NCI-H2196 (cell line): Measurements from ENCODE around the gene TMTC1.

Source experiments
- DNase-seq: peaks from one replicate; lab custom pipeline; 2025; ENCODE audit not compliant: unreplicated experiment; lab: John Stamatoyannopoulos, UW

Gene TMTC1

DNA sequence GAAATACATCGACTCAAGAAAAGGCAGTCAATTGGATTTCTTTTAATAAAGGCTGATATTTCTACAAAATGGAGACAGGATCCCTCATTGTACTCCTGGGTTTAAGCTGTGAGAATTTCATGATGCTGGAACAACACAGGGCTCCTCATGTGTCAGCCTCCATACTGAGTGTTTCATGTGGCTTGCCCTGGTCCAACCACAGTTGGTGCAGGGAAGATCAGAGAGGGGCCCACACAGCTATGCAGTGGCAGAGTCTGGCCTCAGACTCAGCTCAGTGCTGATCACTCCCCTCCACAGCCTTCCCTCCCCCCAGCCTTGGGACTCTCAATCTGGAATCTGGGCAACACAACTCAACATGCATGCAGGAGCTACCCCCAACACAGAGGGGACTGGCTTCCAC lies 163.7 kb downstream of the TMTC1 start:
- no peak for DNase-seq

DNA sequence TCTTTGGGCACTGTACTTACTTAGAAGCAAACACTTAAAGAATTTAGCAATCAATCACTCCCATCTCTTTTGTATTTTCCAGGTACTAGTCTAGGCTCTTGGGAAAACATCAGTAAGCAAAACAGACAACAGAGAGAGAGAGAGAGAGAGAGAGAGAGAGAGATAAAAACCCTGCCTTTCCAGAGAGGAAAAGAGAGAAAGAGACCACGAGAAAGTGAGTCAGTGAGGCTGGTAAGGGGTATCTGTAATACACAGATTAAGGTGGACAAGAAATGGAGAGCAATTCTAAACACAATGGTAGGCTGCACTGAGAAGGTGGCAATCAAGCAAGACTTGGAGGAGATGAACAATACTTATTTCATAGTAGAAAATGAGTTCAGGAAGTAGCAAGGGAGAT lies 166.3 kb downstream of the TMTC1 start:
- DNase-seq = no peak

DNA sequence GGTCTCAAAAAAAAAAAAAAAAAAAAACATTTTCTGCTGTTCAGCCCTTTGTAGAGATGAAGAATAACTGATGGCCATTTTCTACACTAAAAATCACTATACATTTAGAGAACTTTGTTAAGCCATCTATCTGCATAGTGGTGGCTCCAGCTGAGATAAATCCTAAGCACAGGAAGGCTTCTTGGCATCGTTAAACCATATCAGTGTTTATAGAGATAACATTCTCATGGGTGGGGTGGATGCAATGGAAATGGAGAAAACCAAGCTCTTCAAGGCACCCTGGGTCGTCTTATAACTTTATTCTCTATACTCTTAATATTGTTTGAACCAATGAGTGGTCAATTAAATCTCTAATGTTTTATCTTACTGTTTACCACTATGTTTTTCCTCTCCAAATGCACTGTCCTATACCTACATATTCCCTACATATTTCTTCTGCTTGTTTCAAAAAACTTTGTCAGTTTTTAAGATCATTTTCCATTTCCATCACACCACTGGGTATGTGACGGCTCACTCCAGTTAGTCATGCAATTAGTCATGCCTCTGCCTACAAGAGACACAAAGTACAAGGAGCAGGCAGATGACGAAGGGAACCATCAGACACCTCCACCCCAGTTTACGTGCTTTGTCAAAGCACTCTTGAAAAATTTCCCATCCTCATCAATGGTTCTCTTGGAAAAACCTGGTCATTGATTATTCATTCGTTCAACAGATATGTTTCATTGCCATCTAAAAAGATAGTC lies 166.9 kb downstream of the TMTC1 start:
- no peak for DNase-seq

DNA sequence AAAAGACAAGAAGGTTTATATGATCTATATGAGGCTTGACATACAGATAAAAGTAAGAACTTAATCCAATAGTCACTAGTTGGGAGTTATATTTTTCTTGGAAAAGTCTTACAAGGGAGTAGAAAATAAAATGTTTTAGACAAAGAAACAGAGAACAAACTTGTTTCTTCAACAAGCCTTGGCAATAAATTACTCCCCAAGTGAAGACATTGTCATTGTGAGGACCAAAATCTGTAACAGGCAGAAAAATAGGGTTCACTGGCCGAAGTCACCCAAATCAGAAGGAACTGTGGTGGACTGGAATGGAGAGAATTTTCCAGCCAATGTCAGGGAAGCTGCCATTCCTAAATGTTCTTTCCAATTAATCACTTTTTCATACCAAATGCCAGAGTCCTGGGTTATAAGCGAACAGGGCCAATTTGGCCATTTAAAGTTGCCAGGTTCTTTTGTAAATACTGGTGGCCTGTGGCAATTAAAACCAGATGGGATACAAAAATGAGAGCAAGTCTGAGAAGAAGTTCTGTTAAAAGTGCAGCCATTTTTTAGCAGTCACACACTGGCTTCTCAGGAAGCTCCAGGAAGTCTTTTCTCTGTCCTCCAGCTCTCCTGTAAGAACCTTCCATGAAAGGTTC lies 168.9 kb downstream of the TMTC1 start:
- DNase-seq = no peak

DNA sequence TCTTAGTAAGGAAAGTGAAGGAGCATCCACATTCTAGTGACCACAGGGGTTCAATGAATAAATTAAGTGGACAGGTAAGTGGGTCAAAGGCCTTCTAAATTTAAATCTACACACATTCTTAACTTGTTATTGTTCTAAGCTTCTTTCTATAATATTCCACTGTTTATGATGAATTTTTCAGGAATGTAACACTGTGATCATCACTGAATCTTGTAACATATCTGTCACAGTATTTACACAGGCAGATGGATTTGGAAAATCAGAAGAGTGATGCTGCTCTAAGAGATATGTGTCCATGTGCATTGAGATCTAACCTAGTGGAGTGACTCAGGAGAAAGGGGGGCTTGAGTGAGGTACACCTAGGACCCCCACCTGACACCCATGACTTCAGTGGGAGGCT lies 170.8 kb downstream of the TMTC1 start:
- no peak for DNase-seq

DNA sequence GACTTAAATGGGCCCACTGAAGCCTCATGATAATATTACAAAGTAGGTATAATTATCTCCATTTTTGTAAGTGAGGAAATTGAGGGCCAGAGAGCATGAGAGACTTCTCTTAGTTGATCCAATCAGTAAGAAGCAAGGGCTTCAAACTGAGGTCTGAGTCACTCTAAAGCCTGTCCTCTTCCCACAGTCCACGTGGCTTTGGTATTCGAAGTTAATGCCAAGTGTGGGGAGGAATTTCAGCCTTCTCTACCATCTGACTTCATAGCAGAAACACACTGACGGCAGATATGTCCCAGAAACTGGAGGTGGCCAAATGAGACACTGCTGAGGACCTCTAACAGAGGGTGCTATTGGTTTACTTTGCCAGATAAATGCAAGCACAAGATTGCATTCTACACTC lies 171.8 kb downstream of the TMTC1 start:
- no peak for DNase-seq

DNA sequence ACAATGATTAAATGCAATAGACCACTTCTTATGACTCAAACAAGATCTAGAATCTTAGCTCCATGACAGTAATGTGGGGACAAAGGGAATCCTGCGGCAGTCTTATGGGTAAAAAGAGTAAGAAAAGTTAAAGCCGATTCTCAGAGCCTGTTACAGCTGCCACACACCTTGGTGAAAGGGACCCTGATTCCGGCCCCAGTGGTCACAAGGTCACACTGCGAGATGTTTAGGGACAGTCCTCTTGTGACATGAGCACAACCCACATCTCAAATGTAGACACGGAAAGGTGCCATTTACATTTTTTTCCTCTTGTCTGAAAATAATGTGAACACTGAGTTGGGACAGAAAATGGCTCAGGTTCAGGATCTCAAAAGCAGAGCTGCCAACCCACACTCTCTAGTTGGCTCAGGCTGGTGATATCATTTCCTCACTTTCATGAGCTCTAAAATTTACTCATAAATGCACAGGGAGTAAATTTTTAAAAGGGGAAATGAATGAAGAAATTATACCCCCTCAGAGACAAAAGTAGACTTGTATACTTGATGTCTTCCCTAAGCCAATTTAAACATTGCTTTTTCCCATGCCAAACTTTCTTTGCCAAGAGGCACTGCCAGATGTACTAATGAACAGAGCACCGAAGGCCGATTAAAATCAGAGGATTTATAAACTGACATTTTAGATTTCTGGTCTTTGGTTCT lies 173.1 kb downstream of the TMTC1 start:
- no peak for DNase-seq

DNA sequence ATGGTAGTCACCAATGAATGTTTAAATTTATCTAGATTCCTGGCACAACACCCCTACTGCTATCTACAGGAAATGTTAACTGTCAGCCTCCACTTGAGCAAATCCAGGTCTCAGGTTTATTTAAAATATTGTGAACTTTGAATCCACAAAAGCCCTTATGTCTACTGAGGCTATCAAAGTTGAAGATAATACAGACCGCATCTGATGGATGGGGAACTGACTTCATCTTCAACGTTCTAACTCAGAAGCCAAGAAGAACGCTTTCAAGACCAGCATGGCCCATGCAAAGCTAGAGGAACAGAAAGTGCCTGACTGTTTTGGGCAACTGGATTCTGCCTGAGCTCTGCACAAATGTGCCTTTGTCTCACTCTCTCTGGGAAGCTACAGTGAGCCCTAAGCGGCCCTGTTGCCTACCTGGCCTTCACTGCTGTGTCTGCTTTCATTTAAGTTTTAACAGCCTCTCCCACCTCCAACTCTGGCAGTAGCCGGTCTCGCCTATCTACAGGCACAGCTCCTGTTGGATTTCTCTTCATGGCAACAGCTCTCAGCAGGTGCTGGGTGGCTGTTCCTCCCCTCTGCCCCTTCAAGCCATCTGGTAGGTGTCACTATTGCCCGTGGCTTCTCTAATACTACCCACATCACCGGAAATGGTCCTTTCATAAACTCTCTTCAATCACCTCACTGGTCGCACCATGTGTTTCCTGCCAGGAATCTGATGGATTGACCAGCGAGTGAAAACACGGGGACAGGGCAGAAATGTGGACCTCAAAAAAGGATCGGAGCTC lies 174.1 kb downstream of the TMTC1 start:
- DNase-seq = no peak

DNA sequence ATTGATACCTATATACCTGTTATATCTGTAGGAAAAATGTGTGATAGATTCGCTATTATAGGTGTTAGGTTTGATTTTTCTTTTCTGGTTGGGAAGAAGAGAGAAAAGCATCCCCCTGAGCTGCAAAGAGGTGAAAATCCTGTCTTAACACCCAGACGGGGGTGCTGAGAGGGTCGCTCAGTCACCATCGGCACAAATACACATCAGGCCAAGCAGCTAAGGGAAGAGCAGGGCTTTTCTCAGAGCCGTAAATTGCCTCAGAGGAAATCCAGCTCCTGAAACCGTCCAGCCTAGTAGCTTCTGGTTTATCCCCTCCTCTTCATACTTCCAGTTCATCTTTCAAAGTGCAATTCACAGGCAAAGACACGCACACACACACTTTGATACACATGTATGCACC lies 175.2 kb downstream of the TMTC1 start:
- no peak for DNase-seq

DNA sequence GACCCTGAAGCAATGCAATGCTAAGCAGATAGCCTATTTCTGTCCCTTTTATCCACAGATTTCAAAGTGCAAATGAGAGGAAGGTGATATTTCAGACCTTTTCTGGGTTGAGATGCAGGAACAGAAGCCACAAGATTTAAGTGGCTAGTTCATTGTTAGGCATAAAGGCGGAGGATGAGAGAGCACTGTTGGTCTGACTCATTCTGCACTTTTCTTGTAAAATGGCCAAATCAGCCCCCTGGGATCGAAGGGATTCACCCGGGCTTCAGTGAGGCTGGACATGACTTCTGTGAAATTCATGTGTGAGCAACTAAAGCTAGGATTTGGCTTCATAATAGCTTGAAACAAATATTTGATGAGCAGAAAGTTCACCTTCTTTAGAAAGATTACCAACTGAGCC lies 184.4 kb downstream of the TMTC1 start:
- no peak for DNase-seq

DNA sequence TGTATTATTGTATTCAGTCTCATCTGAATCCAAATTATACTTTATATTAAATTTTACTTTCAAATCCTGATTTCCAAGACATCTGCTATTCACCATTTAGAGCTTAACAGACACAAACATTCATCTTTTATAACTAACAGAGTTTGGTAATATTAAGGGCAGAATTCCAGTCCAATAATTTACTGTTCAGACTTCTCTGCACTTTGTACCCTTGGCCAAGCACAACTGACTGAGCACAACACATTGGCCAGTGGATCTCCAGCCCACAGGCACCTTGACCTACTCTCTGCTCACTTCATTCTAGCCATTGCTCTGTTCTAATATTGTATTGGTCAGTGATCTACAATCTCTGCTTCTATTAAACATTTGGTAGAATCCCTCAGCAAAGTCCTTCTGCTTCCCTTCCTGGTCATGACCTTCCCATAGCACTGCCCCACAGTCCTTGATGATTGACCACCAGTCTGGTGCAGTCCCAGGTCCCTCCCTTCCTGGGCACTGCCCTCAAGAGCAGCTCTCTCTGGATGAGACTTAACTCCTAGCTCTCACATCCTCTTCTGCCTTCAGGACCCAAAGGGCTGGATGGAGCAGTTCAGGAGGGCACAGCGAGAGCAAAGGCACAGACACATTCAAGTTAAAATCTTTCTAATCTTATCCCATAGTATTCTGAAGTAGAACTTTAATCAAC lies 188.5 kb downstream of the TMTC1 start:
- no peak for DNase-seq

DNA sequence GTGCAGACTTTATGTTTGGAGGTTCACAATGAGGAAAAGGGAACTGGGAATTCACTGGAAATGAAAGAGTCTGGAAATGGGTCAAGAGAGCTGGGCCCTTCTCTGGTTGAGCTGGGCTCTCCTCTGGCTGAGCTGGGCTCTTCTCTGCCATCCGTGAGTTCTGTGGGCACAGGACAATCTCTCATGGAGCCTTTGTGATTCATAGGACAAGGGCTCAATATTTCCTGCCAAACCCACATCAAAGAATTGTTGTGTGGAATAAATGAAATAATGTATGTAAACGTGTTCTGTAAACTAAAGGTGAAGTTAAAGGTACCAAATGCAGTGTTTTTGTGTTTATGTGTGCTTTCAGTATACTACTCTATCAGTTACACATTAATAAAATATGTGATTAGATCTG lies 190.7 kb downstream of the TMTC1 start:
- no peak for DNase-seq

DNA sequence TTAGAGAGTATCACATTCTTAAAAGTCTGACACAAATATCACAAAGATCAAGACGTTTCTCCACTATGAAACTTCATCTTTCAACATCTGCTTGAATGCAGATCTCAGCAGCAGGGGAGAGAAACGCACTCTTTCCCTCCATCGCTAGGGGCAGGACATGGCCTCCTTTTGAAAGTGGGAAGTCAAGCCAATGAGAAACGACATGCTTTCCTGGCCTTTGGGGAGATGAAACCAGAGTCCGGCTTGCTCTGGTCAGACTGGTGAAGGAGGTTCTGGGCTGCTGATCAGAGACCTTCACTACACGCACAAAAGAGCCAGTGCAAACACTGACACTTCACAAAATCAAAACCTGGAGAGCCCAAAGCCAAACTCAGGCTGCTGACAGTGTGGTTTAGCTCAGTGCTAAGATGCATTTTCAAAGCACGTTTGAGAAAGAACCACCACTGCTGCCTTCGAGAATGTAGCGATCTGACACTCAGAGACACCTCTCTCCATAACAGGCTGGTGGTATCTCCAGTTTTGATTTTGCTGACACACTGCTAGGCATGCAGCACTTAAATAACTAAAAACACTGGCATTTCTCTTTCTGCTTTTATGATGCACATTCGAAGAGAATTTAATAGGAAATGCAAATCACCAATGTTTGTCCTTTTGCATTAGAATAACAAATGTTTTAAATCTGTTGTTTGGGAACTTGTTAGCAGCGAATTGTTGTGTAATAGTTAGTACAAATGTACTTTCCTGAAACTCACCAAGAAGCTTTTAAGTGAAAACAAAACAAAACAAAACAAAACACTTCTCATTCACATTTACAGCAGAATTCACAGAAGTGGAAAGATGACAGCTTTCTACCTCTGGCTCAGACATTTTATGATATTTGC lies 192.4 kb downstream of the TMTC1 start:
- DNase-seq = no peak

DNA sequence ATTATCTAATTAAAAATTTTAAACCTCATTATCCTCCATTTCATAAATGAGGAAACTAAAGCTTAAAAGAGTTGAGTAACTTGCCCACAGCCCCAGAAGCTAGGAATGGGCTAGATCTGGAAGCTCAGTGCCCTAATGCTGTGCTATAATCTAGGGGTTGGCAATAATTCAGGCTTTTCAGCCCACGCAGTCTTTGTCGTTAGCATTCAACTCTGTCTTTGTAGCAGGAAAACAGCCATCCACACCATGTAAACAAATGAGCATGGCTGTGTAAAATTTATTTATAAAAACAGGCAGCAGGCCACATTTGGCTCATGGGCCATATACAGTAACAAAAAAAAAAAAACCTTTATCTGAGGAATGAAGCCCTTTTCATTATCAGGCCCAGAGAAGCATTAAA lies 193.9 kb downstream of the TMTC1 start:
- DNase-seq = no peak

DNA sequence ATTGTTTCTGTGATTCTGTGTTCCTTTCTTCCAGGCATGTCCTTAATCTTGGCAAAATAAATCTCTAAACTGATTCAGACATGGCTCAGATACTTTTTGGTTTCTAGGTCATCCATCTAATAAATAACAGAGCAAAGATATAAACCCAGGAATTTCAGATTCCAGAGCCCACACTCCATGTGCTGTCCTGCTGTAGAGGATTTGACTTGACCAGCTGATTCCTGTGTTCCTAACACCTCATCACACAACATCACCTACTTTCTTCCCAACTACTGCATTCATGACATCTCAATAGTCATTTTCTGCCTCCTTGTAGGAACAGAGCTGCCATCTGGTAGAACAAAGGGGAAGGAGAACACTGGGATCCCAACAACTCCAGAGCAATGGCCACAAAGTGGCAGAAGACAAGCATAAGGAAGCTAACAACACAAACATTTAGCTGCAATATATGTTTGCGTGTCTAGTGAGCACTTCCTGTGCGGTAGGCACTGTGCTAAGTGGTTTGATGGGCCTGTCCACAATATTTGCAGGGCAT lies 194.4 kb downstream of the TMTC1 start:
- DNase-seq = no peak

DNA sequence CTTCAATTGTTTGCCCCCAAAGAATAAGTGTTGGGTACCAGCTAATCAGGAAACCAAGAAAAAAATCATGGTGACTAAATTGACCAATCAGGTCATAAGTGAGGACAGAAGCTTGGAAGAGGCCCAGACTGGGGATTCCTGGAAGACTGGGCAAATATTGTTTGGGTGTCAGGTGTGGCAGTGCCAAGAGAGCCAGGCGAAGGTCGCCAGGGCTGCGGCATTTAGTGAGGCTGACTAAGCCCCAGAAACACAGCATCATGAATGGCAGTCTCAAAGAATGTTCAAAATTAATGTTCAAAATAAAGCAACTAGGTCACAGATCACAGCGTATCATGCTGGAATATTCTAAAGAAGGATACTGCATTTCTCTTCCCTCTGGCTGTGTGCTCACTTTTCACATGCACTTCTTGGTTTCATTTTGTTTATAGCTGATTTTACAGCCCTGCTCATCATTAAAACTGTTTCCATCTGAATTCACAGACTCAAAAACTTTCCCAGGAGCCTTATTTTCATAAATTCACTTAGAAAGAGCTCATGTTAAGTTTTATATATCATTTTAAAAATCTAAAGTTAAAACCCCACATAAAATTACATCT lies 201.0 kb downstream of the TMTC1 start:
- DNase-seq = no peak

DNA sequence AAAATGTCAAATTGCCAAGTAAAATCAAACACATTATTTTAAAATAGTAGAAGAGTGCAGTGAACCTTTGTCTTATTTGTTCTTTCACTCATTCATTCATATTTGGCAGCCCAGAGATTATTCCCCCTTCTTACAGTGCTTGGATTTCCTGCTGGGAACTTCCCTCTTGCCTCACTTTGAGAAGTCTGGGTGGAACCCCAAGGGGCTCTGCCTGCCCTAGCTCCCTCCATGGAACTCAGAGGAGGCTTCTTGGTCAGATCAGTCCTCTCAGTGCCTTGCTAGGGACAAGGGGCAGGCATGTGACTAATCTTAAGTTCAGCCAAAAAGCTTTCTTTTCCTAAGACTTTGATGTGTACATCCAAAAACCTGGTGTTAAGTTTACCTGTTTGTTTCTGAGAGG lies 201.6 kb downstream of the TMTC1 start:
- no peak for DNase-seq

DNA sequence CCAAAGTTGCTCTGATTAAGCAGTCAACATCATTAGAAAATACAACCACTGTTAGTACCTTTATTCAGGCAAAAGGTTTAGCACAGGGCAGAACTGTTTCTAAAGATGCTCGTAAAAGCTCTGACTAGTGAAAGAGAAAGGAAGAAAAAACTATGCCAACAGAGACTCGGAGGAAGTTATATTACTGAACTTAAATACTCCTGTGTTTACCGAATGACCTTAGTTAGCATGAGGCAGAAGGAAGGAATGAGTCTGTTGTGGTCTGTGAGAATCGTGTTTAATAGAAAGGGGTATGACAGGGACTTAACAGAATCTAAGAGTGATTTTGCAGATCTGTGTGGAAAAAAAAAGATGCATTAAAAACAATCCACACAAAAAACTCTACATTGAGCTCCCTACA lies 202.1 kb downstream of the TMTC1 start:
- no peak for DNase-seq

DNA sequence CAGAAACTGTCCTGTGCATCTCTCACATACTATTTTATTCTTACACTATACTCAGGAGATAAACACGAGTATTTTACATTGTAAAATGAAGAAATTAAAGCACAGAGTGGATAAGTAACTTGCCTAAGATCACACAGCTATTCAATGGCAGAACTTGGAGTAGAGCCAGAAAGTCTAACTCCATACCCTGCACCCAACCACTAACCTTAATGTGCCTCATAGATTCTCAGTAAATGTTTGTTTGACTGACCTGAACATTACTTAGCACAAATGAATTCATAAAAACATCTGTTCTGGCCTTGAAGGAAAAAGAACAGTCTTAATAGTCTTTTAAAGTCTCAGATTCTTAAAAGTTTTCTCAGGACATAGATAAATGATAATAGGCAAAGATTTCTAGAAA lies 202.8 kb downstream of the TMTC1 start:
- no peak for DNase-seq
